CD4-positive, alpha-beta T cell treated with Interleukin-17A for 1 hour (primary cell): ENCODE results near the gene ZDHHC21.

ENCODE experiments used
- DNase-seq: peaks from one replicate; pipeline ENCODE4 v3.0.0-alpha.2; 2020

Gene ZDHHC21

GRCh38 chr9:14597171-14597799 is 95.9 kb downstream of the ZDHHC21 start:
- no peak for DNase-seq

- DNase-seq = no peak
Observed at GRCh38 chr9:14593406-14593805, 99.8 kb downstream of the ZDHHC21 start.

- DNase-seq = no peak
Observed at GRCh38 chr9:14591411-14591810, 101.8 kb downstream of the ZDHHC21 start.

GRCh38 chr9:14585730-14586473 is 107.3 kb downstream of the ZDHHC21 start:
- DNase-seq = peak; percentile 2

- DNase-seq = no peak
Observed at GRCh38 chr9:14584571-14584970, 108.7 kb downstream of the ZDHHC21 start.

- no peak for DNase-seq
Observed at GRCh38 chr9:14578030-14578429, 115.2 kb downstream of the ZDHHC21 start.

- no peak for DNase-seq
Observed at GRCh38 chr9:14574173-14574572, 119.1 kb downstream of the ZDHHC21 start.

- no peak for DNase-seq
Observed at GRCh38 chr9:14573319-14573718, 119.9 kb downstream of the ZDHHC21 start.

GRCh38 chr9:14565352-14566016 is 127.7 kb downstream of the ZDHHC21 start:
- no peak for DNase-seq

GRCh38 chr9:14563902-14564624 is 129.2 kb downstream of the ZDHHC21 start:
- DNase-seq = no peak

- no peak for DNase-seq
Observed at GRCh38 chr9:14561929-14562405, 131.3 kb downstream of the ZDHHC21 start.
